Muscle of back (tissue), 11 donors: Measurements from ENCODE around the gene ADTRP. TPM values are rescaled to one million over a fixed set of nuclear protein-coding genes. Genes with fewer than 3 reads are reported as not detected.
"Not testable (repeated sequence)": the region's sequence is repeated elsewhere in the genome, so short reads cannot be mapped to it uniquely, and the experiment has no call there.

Experiments
- DNase-seq, 3 donors: peaks; one replicate each; pipeline versions ENCODE4 v3.0.0 to v3.0.0-alpha.2; 2013
- polyA plus RNA-seq, 10 donors: library from polyadenylated mRNA; unstranded; fragments of 120-200 nt; gene quantifications; one replicate each; pipeline ENCODE4 v1.2.1, GENCODE V29; 2013; ENCODE audit not compliant: insufficient read length in 10 of 10

ADTRP gene
- polyA plus RNA-seq, 10 donors, result 0.13 to 1.8 (median 0.55) TPM

DNA sequence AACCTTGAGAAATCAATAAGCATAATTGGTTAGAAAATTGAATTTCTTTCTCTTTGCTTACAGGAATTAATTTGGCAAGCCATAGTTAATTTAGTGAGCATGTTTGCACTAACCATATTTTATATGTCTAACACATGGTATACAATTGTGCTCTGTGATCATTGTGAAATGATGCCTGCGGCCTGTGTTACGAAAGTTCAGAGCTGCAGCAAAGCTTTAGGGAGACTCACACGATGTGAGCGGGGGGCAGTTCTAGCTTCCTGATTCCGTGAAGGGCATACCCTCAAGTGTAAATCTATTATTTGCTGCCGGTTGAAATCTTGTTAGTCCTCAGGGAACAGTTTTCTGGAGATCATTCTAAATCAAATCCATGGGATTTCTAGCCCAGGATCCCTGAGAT lies 25.5 kb upstream of the ADTRP start:
- no peak for DNase-seq

DNA sequence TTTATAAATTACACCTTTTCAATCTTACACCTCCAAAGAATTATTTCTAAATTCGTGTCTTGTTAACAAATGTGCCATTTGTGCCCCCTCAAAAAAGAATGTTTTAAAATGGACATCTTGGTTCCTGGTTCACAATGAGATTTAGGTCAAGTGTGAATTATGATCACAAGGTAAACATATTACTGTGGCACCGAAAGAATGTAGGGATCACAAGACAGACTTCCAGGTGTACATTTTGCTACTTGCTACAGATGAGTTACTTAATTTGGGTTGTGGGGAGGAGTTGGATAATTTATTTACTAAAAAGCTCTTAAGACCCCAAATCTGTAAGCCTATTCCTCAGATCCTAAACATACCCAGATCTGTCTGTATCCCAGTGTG lies 25.0 kb upstream of the ADTRP start:
- DNase-seq, result no peak

DNA sequence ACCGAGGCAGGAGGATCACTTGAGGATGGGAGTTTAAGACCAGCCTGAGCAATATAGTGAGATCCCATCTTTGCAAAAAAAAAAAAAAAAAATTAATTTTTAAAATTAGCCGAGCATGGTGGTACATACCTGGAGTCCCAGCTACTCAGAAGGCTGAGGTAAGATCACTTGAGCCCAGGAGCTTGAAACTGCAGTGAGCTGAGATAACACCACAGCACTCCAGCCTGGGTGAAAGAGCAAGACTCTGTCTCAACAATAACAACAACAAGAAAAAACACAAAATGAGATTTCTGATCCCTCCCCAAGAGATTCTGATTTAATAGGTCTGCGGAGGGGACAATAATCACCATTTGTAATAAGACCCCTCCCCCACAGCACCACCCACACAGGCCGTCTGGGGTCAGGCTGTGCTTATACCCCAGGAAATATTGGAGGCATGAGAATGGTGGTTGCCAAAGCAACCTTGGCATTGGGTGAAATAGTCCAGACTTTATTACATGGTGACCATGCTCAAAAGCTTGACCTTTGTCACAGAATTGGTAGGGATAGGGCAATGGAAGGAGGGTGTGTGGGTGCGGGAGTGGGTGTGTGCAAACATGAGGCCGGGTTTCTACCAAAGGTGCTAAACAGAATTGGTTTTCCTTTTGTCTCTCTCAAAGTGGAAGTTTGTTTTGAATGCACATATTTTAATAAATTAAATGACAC lies 24.4 kb upstream of the ADTRP start:
- no peak for DNase-seq

DNA sequence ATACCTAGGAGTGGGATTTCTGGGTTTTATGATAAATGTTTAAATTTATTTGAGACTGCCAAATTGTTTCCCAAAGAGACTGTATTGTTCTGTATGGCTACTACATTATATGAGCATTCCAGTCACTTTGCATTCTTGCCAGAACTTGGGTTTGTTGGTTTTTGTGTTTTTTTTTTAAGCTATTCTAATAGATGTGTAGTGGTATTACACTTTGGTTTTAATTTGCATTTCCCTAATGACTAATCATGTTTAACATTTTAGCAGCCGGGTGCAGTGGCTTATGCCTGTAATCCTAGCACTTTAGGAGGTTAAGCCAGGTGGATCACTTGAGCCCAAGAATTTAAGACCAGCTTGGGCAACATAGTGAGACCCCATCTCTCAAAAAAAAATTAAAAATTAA lies 21.9 kb upstream of the ADTRP start:
- DNase-seq, result not testable (repeated sequence)

DNA sequence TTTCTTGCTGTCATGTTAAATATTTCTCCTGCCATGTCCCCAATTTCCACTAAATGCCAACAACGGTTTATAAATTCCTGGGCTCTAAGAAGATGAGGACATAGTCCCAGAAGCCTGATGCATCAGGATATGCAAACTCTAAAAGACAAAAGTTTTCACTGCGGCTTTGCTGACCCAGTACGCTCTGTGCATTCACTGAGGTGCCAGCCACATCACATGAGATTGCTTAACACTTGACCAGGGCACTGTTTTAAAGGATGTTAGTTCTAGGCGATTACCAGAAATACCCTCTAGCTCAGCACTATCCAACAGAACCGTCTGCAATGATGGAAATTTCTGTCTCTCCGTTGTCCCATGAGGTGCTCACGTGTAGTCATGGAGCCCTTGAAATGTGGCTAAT lies 19.9 kb upstream of the ADTRP start:
- DNase-seq, result no peak

DNA sequence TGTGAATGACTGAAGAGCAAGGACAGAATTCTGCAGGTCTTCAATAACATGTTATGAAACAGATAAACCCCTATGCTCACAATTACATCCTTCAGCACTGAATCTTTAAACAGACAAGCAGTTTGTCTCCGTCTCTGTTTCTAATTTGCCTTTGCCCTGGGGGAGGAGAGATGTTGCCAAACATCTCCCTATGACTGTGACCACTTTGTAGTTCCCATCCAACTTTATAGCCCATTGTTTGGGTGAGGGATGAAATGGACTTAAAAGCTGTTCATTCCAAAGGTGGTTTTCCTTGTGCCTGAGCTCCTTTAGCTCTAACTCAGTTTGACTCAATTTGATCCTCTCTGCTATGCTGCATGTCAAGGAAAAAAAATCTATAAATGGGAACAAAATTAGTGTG lies 19.5 kb upstream of the ADTRP start:
- DNase-seq, result no peak

DNA sequence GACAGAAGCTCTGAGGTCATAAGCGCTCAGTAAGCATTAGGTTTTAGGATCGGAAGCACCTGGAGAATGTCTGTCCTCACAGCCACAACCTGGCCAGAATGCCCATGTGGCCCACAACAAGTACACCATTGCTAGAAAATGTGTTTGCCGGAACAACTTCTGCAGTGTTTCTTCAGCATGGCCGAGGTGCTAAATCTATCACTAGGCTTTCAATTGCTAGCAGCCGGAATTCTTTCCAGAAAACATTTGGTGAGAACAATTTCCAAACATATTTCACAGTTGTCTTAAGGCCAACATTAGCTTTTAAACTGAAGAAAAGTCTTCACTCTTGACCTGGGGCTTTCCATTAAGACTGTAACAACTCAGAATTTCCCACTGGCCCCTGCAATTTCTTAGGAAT lies 18.2 kb upstream of the ADTRP start:
- no peak for DNase-seq

DNA sequence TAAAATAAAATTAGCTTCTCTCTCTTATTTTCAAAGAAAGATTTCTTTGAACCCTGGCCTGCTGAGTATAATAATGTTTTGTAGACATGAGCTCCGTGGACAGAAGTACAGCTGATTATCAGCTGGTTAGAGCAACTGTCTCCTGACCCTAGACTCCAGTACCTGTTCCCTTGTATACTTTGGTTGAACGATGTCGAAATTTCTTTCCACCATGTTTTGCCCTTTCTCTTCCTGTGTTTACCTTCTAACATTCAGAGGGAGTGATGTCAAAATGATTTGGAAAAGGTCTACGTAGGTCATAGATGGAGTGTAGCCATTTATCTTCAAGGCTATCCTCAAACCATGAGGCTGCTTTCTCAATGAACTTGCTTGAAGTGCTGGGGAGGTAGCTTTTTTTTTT lies 16.8 kb upstream of the ADTRP start:
- no peak for DNase-seq

DNA sequence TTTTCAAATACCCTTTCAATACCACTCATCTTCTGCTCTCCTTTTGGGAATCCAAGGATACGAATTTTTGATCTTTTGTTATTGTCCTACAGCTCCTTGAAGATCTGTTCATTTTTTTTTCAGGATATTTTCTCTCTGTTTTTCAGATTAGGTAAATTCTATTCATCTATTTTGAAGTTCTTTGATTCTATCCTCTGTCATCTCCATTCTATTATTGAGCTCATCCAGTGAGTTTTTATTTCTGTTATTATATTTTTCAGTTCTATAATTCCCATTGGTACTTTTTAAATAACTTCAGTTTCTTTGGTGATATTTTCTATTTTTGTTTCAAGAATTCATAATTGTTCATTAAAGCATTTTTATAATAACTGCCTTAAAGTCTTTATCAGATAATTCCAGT lies 14.7 kb upstream of the ADTRP start:
- DNase-seq, result no peak

DNA sequence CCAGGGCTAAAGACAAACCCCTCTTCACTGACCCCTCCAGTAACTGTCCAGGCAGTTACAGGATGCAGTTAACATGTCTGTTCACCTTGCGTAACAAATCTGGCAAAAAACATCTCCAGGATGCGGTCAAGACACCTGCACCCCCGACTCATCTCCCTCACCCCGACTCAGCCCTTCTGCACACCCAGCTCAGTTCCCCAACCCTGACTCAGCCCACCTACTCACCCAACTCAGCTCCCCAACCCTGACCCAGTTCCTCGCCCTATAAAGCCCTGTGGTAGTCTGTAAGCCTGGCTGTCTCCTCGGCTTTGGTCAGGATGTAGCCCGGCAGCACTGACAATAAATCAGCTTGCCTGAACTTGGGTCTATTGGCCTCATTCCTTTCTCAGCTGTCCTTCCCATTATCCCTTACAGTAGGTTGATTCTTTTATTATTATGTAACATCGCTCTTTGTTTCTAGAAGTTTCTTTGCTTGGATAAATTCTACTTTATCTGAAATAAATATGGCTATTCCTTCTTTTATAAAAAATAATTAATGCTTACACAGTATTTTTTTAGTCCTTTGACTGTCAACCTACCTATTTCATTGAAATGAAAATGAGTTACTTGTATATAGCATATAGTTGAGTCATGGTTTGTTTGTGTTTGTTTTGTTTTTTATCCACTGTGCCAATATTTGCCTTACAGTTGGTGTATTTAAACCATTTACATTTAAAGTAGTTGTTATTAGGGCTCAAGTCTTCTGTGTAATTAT lies 12.9 kb upstream of the ADTRP start:
- no peak for DNase-seq

DNA sequence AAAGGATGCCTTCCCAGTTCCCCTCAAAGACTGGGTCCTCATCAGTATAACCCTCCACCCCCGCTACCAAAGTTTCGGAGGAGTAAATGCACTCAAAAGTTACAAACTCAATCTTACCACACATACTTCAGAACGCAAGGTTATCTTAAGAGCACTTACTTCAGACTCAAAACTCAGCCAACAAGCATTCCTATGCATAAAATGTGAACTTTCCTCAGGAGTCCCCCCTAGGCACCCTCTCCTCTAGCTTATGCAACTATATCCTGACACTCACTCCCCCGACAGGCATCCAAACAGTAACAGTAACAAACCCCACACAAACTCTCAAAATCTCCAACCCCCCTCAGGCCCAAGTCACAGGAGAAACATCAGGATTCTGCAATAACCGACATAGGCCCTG lies 11.1 kb upstream of the ADTRP start:
- no peak for DNase-seq

DNA sequence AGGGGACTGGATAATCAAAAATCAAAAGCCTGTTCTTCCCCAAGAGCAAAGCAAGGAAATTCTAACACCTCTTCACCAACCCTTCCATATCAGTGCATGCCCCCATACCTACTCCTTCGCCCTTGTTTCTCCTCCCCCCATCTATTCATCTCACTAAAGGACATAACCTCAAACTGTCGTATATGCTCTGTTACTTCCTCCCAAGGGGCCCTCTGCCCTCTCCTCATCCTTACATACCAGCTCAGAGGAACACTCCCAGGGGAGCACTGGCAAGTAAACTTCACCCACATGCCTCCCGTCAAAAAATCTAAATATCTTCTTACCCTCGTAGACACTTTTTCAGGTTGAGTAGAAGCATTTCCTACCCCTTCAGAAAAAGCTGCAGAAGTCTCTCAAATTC lies 9.4 kb upstream of the ADTRP start:
- DNase-seq, result no peak

DNA sequence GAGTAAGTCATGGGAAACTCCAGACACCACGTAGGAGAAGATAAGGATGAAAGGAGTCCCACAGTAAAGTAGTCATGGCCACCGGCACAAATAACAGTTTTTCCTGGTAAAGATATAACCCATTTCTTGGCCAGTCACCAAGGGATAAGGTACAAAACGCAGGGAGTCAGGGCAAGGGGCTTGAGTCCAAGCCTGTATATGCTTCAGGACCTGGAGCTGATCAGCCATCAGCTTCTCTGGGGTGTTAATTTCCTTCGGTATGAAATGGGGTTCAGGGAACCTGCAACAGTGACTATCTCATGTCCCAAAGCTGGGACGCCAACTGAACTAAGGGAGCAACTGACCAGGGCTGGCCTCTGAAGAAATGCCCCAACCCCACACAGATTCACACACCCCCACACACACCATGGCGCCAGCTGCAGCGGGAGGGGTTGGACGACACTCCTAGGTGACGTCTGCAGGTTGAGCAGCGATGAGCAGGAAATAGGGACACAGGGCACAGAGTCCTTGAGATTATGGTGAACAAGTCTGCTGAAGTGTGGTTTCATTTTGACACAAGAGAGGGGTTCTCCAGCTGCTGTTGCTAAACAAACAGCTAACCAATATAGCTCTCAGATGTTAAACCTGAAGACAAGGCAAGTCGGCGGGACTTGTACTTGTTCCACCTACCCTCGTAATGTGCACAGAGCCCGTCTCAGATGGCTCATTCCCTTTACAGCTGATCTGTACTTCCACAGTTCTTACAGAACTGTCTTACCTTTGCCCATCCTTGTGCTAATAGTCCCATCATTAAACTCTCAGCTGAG lies 7.4 kb upstream of the ADTRP start:
- no peak for DNase-seq

DNA sequence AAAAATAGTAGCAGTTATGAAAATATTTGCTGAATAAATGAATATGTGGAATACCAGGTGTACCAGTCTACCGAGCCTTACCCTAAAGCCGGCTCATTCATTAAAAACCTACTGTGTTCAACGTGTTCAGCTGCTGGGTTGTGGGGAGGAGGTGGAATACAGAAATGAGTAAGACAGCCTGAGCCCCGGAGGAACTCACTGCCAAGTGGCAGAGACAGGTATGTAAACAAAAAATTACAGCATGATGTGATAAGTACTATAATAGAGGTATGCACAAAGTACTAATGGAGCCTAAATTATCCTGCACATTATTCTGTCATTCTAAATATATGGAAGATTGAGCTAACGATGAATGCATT lies 6.8 kb upstream of the ADTRP start:
- DNase-seq, result no peak

DNA sequence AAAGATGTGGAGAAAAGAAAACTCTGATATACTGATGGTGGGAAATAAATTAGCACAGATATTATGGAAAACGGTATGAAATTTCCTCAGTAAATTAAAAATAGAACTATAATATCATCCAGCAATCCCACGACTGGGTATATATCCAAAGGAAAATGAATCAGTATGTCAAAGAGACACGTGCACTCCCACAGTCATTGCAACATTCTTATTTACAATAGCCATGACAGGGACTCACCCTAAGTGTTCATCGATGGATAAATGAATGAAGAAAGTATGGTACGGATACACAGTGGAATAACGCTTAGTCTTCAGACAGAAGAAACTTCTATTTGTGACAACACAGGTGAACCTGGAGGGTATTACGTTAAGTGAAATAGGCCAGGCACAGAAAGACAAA lies 5.7 kb upstream of the ADTRP start:
- no peak for DNase-seq

DNA sequence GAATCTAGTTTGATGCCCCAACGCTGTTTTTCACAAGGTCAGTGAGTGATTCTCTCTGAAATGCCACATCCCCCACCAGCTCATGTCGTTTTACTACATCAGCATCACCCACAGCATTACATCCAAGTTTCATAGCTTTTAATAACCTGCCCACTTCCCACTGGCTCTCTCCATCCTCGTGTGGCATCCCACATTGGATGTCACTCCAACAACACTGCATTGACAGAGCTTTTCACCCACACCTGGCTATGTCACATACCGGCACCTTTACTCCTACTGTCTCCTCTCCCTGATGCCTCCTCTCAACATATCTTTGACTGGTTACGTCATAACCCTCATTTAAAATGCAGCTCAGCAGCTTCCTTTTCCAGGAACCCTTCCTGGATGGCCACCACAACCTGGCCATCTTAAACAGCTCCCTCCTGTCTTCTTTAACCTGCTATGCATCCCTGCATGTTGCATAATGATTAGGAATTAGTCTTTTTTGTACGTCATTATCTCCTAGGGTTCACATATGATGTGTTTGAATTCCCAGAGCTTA lies 5.0 kb upstream of the ADTRP start:
- DNase-seq, result no peak

DNA sequence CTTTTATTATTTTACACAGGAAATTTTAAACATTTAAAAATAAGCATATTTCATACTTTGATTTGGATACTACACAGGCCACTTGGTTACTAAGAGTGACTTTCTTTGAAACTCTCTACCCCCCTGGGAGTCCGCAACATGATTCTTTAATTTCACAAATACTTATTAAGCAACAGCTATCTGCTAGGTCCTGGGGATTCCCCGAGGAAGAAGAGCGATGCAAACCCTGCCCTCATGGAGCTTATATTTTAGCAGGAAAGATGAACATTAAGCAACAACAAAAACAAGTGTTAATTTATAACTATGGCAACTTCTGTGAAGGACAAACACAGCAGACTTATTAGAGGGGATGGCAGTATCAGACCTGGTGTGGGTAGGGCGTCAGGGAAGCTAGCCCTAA lies 3.9 kb upstream of the ADTRP start:
- no peak for DNase-seq

DNA sequence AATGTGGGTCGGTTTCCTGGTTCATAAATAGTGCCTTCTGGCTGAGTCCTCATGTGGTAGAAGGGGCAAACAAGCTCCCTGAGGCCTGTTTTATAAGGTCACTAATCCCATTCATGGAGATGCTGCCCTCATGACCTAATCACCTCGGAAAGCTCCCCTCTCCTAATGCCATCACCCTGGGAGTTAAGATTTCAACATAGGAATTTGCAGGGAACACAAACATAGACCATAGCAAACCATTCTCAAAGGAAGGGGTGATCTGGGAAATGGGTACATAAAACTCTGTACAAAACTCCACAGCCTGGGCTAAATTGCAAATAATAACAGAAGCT lies 1.5 kb upstream of the ADTRP start:
- DNase-seq, result no peak

DNA sequence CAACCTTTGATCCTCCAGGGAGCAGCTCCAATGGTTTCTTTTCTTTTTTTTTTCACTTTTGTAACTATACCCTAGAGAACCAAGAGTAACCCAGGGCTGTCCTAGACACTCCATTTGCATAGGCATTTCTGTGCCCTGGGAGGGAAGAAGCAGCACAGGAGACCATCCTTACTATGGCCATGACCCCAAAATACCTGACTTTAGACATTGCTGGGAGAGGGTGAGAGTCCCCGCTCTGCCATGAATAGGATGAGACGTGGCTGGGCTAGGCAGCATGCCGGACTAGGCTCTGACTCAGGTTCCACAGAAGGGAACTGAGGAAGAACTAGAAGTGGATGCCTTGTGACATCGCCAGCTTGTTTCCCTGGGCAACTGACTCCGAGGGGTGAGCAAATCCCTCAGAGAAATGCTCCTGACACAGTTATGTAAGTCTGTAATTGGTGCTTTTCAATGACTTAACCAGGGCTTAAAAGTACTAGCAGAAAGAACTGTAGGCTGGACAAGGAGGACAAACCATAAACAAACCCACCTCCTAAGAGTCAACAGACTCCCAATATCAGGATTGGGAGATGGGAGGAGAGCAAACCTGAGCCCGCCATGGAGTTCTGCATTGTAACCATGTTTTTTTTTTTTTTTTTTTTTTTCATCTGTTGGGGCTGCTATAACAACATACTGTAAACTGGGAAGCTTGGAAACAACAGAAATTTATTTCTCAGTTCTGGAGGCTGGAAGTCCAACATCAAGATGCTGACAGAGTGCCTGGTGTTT lies 910 bp upstream of the ADTRP start:
- DNase-seq, result no peak

DNA sequence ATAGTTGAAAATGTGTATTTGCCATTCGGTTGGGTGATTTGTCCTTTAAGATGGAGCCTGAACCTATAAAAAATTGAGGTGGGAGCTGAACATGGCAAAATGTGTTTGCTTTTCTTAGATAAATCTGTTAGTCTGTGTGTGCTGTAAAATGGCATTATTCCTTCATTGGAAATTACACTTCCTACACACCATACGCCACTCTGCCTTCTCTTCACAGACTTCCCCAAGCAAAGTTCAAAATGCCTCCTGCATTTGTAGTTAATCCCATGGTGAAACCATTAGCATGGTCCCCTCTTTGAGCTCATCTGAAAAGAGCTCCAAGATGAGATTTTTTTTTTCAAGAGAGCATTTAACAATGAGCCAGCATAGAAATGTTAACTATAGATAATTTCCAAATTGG lies 567 bp downstream of the ADTRP start:
- no peak for DNase-seq

DNA sequence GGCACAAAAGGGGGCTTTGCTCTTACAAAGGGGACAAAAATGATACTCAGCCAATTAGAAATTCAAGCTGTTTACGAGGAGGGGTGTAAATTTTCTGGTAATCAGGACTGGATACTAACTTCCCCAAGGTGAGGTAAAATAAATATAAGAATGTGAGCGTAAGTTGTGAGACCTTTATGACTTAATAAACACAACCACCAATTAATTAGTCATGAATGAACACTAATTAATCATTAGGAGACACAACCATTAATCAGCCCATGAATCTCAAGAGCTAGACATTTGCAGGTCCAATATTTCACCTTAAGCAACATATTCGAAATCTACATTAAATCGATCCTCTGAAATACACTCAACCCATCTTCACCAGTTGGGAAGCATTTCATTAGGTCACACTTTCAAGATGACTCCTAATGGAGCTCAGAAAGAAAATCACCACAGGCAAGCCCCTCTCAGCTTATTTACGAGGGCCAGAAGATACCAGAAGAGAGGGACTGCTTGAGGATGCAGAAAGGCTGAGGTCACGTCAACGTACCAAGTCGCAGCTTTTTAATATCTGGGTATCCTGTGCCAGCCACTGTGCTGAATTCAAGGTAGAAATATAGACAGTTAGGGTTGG lies 2.7 kb downstream of the ADTRP start:
- no peak for DNase-seq

DNA sequence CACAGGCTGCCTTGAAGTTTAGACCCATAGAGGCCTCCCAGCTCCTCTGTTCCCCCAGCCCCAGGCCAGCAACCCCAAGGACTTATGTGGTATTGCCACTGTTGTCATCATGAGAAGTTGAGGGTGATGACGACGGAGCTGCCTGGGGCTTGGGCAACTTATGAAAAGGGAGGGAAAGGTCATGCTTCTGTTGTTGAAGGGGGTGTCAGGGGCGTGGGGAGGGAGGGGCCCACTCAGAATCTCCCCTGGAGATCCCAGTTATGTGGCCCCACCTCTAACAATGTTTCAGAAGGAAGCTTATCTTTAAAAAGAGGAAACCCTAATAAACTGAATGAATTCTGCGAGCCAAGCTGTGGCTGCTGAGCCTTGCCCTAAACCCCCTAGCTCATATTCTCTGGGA lies 4.2 kb downstream of the ADTRP start:
- no peak for DNase-seq
